ENCODE data around the gene PRDM16.

The PRDM16 gene

DNA sequence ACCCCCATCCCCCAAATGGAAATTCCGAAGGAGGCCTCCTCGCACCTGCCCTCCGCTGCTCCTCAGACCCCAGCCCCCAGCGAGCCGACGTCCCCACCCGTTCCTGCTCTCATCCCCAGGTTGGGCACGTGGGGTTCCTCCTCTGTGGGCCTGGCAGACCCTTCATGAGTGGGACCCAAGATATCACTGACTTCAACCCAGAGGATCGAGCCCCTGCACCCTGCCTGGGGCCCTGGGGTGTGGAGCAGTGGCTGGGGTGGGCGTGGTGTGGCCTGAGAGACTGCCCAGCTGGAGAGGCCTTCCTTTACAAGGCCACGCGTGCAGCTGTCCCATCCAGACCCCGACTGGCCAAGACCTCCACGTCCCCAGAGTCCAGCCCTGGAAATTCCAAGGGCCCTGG is 367.9 kb downstream of the PRDM16 start:
- no peaks in the 10 kb centered on the region for H3K27me3 ChIP-seq (replicated peaks; ENCODE audit: control insufficient read depth, insufficient read depth, low read length, poor library complexity, severe bottlenecking)
- H3K4me3 ChIP-seq (ENCODE audit: insufficient read depth, low read depth, low read length, poor library complexity, severe bottlenecking): no peak overlapping the region
- H3K36me3 ChIP-seq (ENCODE audit: control insufficient read depth, insufficient read depth, low read length): no peaks in the 10 kb centered on the region
- no peak overlapping the region for H3K27ac ChIP-seq (ENCODE audit: insufficient read depth, low read length, poor library complexity, severe bottlenecking)
- no peak for DNase-seq
- no peaks in the 10 kb centered on the region for H3K4me1 ChIP-seq (ENCODE audit: control insufficient read depth, insufficient read depth, low read length, poor library complexity, severe bottlenecking)
- no peaks in the 10 kb centered on the region for H3K9me3 ChIP-seq (ENCODE audit: control insufficient read depth, low read length)

DNA sequence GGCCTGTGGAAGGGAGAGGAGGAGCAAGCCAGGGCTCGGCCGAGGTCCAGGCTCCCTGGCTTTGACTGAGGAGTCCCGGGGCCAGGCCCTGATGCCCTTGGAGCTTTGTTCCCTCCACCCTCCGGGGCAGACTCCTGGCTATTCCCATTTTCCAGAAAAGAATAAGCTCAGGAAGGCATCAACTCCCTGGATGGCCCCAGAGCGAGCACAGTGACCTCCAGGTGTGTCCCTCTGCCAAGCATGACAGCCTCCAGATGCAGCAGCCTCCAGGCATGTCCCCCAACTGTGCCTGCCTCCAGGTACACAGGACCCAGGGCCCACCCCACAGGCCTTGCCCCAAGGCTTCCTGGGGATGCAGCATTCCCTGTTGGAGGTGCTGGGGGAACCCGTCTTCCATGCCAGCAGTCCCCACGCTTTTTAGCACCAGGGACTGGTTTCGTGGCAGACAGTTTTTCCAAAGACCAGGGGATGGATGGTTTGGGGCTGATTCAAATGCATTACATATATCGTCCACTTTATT is 369.7 kb downstream of the PRDM16 start:
- no peaks in the 10 kb centered on the region for H3K27me3 ChIP-seq (replicated peaks; ENCODE audit: control insufficient read depth, insufficient read depth, low read length, poor library complexity, severe bottlenecking)
- no peaks in the 10 kb centered on the region for H3K36me3 ChIP-seq (ENCODE audit: control insufficient read depth, insufficient read depth, low read length)
- no peak overlapping the region for H3K27ac ChIP-seq (ENCODE audit: insufficient read depth, low read length, poor library complexity, severe bottlenecking)
- H3K4me3 ChIP-seq (ENCODE audit: insufficient read depth, low read depth, low read length, poor library complexity, severe bottlenecking): no peak overlapping the region
- H3K4me1 ChIP-seq (ENCODE audit: control insufficient read depth, insufficient read depth, low read length, poor library complexity, severe bottlenecking): no peaks in the 10 kb centered on the region
- H3K9me3 ChIP-seq (ENCODE audit: control insufficient read depth, low read length): no peaks in the 10 kb centered on the region
- DNase-seq: no peak

DNA sequence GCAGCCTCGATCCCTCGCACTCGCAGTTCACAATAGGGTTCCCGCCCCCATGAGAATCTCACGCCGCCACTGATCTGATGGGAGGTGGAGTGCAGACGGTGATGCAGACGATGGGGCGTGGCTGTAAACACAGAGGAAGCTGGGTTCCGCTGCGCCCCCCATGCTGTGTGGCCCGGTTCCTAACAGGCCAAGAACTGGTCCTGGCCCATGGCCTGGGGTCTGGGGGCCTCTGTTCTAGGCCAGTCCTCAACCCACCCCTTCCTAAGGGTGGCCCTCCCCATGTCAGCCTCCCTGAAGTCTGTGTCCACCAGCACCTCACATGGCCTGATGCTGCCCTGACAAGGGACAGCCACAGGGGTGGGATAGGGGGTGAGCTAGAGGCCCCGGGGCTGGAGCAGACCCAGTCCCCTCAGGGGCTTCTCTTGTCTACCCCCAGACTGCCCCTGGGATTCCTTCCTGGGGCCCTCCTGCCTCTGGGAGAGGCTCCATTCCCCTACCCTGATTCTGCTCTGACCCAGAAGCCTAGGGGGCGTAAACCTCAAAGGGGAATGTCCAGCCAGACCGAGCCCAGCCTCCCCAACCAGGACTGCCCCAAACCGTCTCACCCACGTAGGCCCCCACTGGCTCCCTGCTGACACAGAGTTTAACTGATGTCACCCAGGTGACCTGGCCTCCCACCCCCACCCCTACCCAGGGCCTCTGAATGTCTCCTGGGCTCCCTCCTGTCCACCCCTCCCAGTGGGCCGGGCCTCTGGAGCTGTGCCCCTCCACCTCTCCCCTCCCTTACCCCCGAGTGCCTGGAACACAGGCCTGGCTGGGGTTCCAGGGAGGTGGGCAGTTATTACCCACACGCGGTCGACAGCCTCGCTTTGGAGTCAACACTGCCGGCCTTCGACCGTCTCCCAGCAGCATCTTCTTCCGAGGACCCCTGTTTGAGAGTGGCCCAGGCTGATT is 370.6 kb downstream of the PRDM16 start:
- Histone ChIP-seq H3K9me3 (ENCODE audit: control insufficient read depth, low read length) (no peaks in the 10 kb centered on the region), H3K27me3 (replicated peaks; ENCODE audit: control insufficient read depth, insufficient read depth, low read length, poor library complexity, severe bottlenecking) (no peaks in the 10 kb centered on the region), H3K4me1 (ENCODE audit: control insufficient read depth, insufficient read depth, low read length, poor library complexity, severe bottlenecking) (no peaks in the 10 kb centered on the region), H3K4me3 (ENCODE audit: insufficient read depth, low read depth, low read length, poor library complexity, severe bottlenecking) (no peak overlapping the region), H3K36me3 (ENCODE audit: control insufficient read depth, insufficient read depth, low read length) (no peaks in the 10 kb centered on the region), H3K27ac (ENCODE audit: insufficient read depth, low read length, poor library complexity, severe bottlenecking) (no peak overlapping the region)
- DNase-seq: no peak

DNA sequence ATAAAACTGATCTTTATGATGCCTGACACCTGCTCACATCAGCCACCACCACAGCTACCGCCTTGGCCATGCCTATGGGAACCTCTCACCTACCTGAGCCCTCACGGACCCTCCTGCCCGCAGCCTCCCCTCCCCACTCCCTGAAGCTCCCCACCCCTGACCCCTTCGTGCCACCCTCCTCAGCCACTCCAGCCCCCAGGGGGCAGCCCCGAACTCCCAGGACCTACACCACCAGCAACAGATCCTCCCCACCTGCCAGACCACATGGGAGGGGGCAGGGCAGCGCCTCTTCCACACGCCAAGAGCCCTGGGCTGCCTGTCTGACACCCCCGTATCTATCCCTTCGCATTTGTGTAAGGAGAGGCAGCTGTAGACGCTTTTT is 371.3 kb downstream of the PRDM16 start:
- H3K36me3 ChIP-seq (ENCODE audit: control insufficient read depth, insufficient read depth, low read length): no peaks in the 10 kb centered on the region
- no peaks in the 10 kb centered on the region for H3K9me3 ChIP-seq (ENCODE audit: control insufficient read depth, low read length)
- H3K4me3 ChIP-seq (ENCODE audit: insufficient read depth, low read depth, low read length, poor library complexity, severe bottlenecking): no peak overlapping the region
- no peak overlapping the region for H3K27ac ChIP-seq (ENCODE audit: insufficient read depth, low read length, poor library complexity, severe bottlenecking)
- DNase-seq: no peak
- H3K27me3 ChIP-seq (replicated peaks; ENCODE audit: control insufficient read depth, insufficient read depth, low read length, poor library complexity, severe bottlenecking): no peaks in the 10 kb centered on the region
- H3K4me1 ChIP-seq (ENCODE audit: control insufficient read depth, insufficient read depth, low read length, poor library complexity, severe bottlenecking): no peaks in the 10 kb centered on the region

DNA sequence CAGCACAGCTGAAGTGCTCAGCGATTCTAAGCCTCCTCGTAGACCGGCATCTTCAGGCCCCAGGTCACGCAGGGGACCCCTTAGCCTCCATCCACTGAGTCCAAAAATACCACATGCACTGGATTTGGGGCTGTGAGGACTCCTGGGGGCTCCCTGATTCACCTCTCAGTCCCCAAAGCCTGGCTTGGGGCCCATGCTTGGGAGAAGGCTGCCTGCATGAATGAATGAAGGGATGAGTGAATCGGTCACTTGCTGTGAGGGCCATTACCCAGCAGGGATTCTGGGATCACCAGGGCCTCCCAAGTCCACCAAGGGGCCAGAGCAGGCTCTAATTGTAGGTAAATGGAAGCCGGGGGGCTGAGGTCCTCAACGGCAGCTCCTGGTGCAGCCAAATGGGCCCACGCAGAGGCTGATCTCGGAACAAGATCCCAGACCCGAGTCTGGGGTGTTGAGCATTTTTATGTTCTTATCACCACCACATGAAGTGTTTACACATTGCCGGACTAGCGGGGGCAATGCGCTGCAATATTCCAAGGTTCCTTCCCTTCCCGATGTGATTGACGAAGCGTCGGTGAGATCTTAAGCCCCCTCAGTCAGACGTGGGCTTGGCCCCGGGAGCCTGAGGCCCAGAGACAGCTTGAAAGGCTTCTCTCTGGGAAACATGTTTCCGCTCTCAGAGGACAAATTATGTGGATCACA is 371.9 kb downstream of the PRDM16 start:
- H3K4me3 ChIP-seq (ENCODE audit: insufficient read depth, low read depth, low read length, poor library complexity, severe bottlenecking): no peak overlapping the region
- H3K27ac ChIP-seq (ENCODE audit: insufficient read depth, low read length, poor library complexity, severe bottlenecking): no peak overlapping the region
- no peaks in the 10 kb centered on the region for H3K27me3 ChIP-seq (replicated peaks; ENCODE audit: control insufficient read depth, insufficient read depth, low read length, poor library complexity, severe bottlenecking)
- no peaks in the 10 kb centered on the region for H3K4me1 ChIP-seq (ENCODE audit: control insufficient read depth, insufficient read depth, low read length, poor library complexity, severe bottlenecking)
- no peaks in the 10 kb centered on the region for H3K9me3 ChIP-seq (ENCODE audit: control insufficient read depth, low read length)
- H3K36me3 ChIP-seq (ENCODE audit: control insufficient read depth, insufficient read depth, low read length): no peaks in the 10 kb centered on the region
- no peak for DNase-seq

DNA sequence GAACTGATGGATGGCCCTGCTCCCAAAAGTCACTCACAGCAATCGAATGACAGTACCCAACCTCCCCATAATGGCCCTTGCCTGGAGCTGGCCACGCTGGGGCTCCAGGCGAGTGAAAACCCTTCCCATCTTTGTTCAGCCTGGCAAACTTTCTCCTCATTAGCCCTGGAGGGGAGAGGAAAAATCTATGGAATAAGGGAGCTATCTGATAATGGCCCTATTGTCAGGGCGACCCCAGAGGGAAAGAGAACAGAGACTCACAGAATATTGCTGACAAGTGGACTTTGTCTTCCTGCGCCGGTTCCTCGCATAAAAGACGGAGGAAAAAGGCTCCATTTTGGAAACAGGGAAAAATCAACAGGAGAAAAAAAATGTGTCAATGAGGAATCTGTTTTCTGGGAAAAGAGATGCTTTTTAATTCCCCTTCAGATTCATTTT is 372.4 kb downstream of the PRDM16 start:
- H3K27ac ChIP-seq (ENCODE audit: insufficient read depth, low read length, poor library complexity, severe bottlenecking): no peak overlapping the region
- no peaks in the 10 kb centered on the region for H3K27me3 ChIP-seq (replicated peaks; ENCODE audit: control insufficient read depth, insufficient read depth, low read length, poor library complexity, severe bottlenecking)
- no peaks in the 10 kb centered on the region for H3K4me1 ChIP-seq (ENCODE audit: control insufficient read depth, insufficient read depth, low read length, poor library complexity, severe bottlenecking)
- no peaks in the 10 kb centered on the region for H3K36me3 ChIP-seq (ENCODE audit: control insufficient read depth, insufficient read depth, low read length)
- no peaks in the 10 kb centered on the region for H3K9me3 ChIP-seq (ENCODE audit: control insufficient read depth, low read length)
- H3K4me3 ChIP-seq (ENCODE audit: insufficient read depth, low read depth, low read length, poor library complexity, severe bottlenecking): no peak overlapping the region
- no peak for DNase-seq

DNA sequence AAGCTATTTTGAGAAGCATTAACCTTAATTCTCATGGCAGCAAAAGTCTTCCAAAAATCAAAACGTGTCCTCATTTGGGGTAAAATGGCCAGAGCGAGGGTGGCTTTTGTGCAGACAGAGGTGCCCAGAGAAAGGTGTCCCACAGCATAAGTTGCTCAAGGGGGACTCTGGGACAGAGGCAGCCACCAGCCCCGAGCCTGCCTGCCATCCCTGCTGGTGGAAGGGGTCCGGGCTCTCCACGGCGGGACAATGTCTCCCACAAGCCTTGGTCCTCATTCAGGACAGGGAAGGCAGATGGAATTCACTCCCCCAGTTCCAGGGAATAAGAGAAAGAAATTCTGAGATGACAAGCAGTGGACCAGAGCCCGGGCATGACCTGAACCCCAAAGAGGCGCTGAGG is 372.9 kb downstream of the PRDM16 start:
- Histone ChIP-seq H3K36me3 (ENCODE audit: control insufficient read depth, insufficient read depth, low read length) (no peaks in the 10 kb centered on the region), H3K4me1 (ENCODE audit: control insufficient read depth, insufficient read depth, low read length, poor library complexity, severe bottlenecking) (no peaks in the 10 kb centered on the region), H3K27ac (ENCODE audit: insufficient read depth, low read length, poor library complexity, severe bottlenecking) (no peak overlapping the region), H3K27me3 (replicated peaks; ENCODE audit: control insufficient read depth, insufficient read depth, low read length, poor library complexity, severe bottlenecking) (no peaks in the 10 kb centered on the region), H3K4me3 (ENCODE audit: insufficient read depth, low read depth, low read length, poor library complexity, severe bottlenecking) (no peak overlapping the region), H3K9me3 (ENCODE audit: control insufficient read depth, low read length) (no peaks in the 10 kb centered on the region)
- DNase-seq: no peak

DNA sequence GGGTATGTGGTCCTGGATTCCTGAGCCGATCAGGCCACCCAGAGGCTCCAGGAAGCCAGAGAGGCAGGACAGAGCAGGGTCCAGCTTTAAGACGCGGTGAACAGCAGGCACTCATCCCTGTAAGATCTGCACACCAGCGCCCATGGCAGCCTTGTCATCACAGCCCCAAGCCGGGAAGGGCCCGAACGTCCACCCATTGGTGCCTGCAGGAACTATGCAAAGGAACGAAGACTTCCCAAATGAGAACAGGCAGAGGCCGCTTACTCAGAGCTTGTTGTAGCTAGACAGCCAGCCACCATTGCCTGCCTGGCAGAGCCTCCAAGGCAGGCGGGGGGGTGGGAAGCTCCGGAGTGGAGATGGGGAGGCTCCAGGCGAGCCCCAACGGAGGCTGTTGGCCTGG is 373.3 kb downstream of the PRDM16 start:
- H3K4me1 ChIP-seq (ENCODE audit: control insufficient read depth, insufficient read depth, low read length, poor library complexity, severe bottlenecking): no peaks in the 10 kb centered on the region
- H3K27me3 ChIP-seq (replicated peaks; ENCODE audit: control insufficient read depth, insufficient read depth, low read length, poor library complexity, severe bottlenecking): no peaks in the 10 kb centered on the region
- H3K4me3 ChIP-seq (ENCODE audit: insufficient read depth, low read depth, low read length, poor library complexity, severe bottlenecking): no peak overlapping the region
- no peak overlapping the region for H3K27ac ChIP-seq (ENCODE audit: insufficient read depth, low read length, poor library complexity, severe bottlenecking)
- no peak for DNase-seq
- no peaks in the 10 kb centered on the region for H3K9me3 ChIP-seq (ENCODE audit: control insufficient read depth, low read length)
- H3K36me3 ChIP-seq (ENCODE audit: control insufficient read depth, insufficient read depth, low read length): no peaks in the 10 kb centered on the region

DNA sequence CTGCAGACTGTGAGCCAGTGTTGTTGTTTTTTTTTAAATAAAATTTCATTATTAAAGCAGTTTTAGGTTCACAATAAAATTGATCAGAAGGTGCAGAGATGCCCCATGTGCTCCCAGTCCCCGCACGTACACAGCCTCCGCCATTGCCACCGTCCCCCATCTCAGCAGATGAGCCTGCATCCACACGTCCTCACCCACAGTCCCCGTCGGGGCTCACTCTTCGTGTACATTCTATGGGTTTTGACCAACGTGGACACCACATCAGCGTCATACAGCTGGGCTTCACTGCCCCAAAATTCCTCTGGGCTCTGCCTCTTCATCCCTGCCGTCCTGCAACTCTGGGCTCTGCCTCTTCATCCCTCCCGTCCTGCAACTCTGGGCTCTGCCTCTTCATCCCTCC is 373.9 kb downstream of the PRDM16 start:
- DNase-seq: no peak
- Histone ChIP-seq H3K27ac (ENCODE audit: insufficient read depth, low read length, poor library complexity, severe bottlenecking) (no peak overlapping the region), H3K4me1 (ENCODE audit: control insufficient read depth, insufficient read depth, low read length, poor library complexity, severe bottlenecking) (no peaks in the 10 kb centered on the region)

DNA sequence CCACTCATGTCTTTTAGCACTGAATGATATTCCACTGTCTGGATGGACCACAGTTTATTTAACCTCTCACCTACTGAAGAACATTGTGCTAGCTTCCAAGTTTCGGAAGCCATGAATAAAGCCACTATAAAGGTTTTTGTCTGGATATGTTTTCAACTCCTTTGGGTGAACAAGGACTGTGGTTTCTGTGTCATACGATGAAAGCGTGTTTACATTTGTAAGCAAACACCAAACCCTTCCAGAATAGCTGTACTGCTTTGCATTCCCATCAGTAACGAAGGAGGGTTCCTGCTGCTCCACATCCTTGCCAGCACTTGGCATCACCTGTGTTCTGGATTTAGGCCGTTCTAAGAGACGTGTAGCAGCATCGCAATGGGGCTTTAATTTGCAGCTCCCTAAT is 374.8 kb downstream of the PRDM16 start:
- no peaks in the 10 kb centered on the region for H3K27me3 ChIP-seq (replicated peaks; ENCODE audit: control insufficient read depth, insufficient read depth, low read length, poor library complexity, severe bottlenecking)
- DNase-seq: no peak
- H3K4me1 ChIP-seq (ENCODE audit: control insufficient read depth, insufficient read depth, low read length, poor library complexity, severe bottlenecking): no peaks in the 10 kb centered on the region
- H3K9me3 ChIP-seq (ENCODE audit: control insufficient read depth, low read length): no peaks in the 10 kb centered on the region
- no peak overlapping the region for H3K4me3 ChIP-seq (ENCODE audit: insufficient read depth, low read depth, low read length, poor library complexity, severe bottlenecking)
- H3K27ac ChIP-seq (ENCODE audit: insufficient read depth, low read length, poor library complexity, severe bottlenecking): no peak overlapping the region
- H3K36me3 ChIP-seq (ENCODE audit: control insufficient read depth, insufficient read depth, low read length): no peaks in the 10 kb centered on the region

More for the DNA sequence above, 373.9 kb downstream of the PRDM16 start:
- Histone ChIP-seq H3K27me3 (replicated peaks; ENCODE audit: control insufficient read depth, insufficient read depth, low read length, poor library complexity, severe bottlenecking) (no peaks in the 10 kb centered on the region), H3K4me3 (ENCODE audit: insufficient read depth, low read depth, low read length, poor library complexity, severe bottlenecking) (no peak overlapping the region), H3K9me3 (ENCODE audit: control insufficient read depth, low read length) (no peaks in the 10 kb centered on the region), H3K36me3 (ENCODE audit: control insufficient read depth, insufficient read depth, low read length) (no peaks in the 10 kb centered on the region)

All from effector memory CD4-positive, alpha-beta T cell (primary cell).